ENCODE results near the gene ATP5MG. TPM values are rescaled to one million over a fixed set of nuclear protein-coding genes. Genes with fewer than 3 reads are reported as not detected.

The ATP5MG gene
- total RNA-seq (2022; extraction: Qiagen RNA extraction; ENCODE audit: low read depth), result 161 to 221 TPM (median 192 TPM) in 5 replicates

GRCh38 chr11:118401151-118401879 is at the start of gene ATP5MG:
Gene ATP5MG, plus strand, starts transcription at chr11:118401606. Its CDS starts 60 bp downstream, at chr11:118401666.

GRCh38 chr11:118359295-118359958 is 42.0 kb upstream of the ATP5MG start, which contains the start of gene UBE4A:
Gene UBE4A, plus strand, starts transcription at chr11:118359600. Its CDS starts 5,481 bp downstream, at chr11:118365081.

GRCh38 chr11:118435893-118436624 is 34.7 kb downstream of the ATP5MG start, which contains the start of gene KMT2A:
Gene KMT2A, plus strand, starts transcription at chr11:118436492. Its CDS starts 21 bp downstream, at chr11:118436513.

Other genes starting within 250 kb of the ATP5MG start
- gene SCN4B, start 248.8 kb upstream of the ATP5MG start, total RNA-seq (2022; extraction: Qiagen RNA extraction; ENCODE audit: low read depth), result 0.08 to 0.09 TPM in 2 of 5 replicates, not detected in the others
- not detected in 5 replicates for gene SCN2B, start 225.0 kb upstream of the ATP5MG start, total RNA-seq (2022; extraction: Qiagen RNA extraction; ENCODE audit: low read depth)
- gene JAML, start 176.6 kb upstream of the ATP5MG start, total RNA-seq (2022; extraction: Qiagen RNA extraction; ENCODE audit: low read depth), result not detected in 5 replicates
- 0.23 to 0.60 TPM (median 0.38 TPM) in 5 replicates for gene MPZL3, start 149.2 kb upstream of the ATP5MG start, total RNA-seq (2022; extraction: Qiagen RNA extraction; ENCODE audit: low read depth)
- gene MPZL2, start 137.3 kb upstream of the ATP5MG start, total RNA-seq (2022; extraction: Qiagen RNA extraction; ENCODE audit: low read depth), result not detected in 5 replicates
- not detected in 5 replicates for gene CD3E, start 96.9 kb upstream of the ATP5MG start, total RNA-seq (2022; extraction: Qiagen RNA extraction; ENCODE audit: low read depth)
- not detected in 5 replicates for gene CD3D, start 58.9 kb upstream of the ATP5MG start, total RNA-seq (2022; extraction: Qiagen RNA extraction; ENCODE audit: low read depth)
- gene CD3G, start 57.3 kb upstream of the ATP5MG start, total RNA-seq (2022; extraction: Qiagen RNA extraction; ENCODE audit: low read depth), result not detected in 5 replicates
- 9.1 to 12.4 TPM (median 10.2 TPM) in 5 replicates for gene UBE4A, start 42.0 kb upstream of the ATP5MG start, total RNA-seq (2022; extraction: Qiagen RNA extraction; ENCODE audit: low read depth)
- 10.5 to 18.8 TPM (median 13.5 TPM) in 5 replicates for gene KMT2A, start 34.9 kb downstream of the ATP5MG start, total RNA-seq (2022; extraction: Qiagen RNA extraction; ENCODE audit: low read depth)
- gene TTC36, start 125.9 kb downstream of the ATP5MG start, total RNA-seq (2022; extraction: Qiagen RNA extraction; ENCODE audit: low read depth), result 0.16 TPM in 1 of 5 replicates, not detected in the others
- gene TMEM25, start 129.6 kb downstream of the ATP5MG start, total RNA-seq (2022; extraction: Qiagen RNA extraction; ENCODE audit: low read depth), result 0.24 to 0.64 TPM (median 0.48 TPM) in 5 replicates
- 17.2 to 18.9 TPM (median 17.4 TPM) in 5 replicates for gene IFT46, start 164.3 kb downstream of the ATP5MG start, total RNA-seq (2022; extraction: Qiagen RNA extraction; ENCODE audit: low read depth)
- gene ARCN1, start 170.8 kb downstream of the ATP5MG start, total RNA-seq (2022; extraction: Qiagen RNA extraction; ENCODE audit: low read depth), result 87.1 to 102 TPM (median 93.0 TPM) in 5 replicates
- gene PHLDB1, start 206.0 kb downstream of the ATP5MG start, total RNA-seq (2022; extraction: Qiagen RNA extraction; ENCODE audit: low read depth), result 9.0 to 11.4 TPM (median 10.1 TPM) in 5 replicates